HG03521 (cell line): Measurements from ENCODE around the gene NANOS1.

ENCODE experiments used
- ATAC-seq: cut with Tn5 transposase; IDR thresholded peaks from one replicate; pipeline ENCODE4 v1.9.1; 2021; ENCODE audit warnings: mild to moderate bottlenecking, moderate library complexity; ENCODE audit not compliant: unreplicated experiment

The NANOS1 gene, protein sequence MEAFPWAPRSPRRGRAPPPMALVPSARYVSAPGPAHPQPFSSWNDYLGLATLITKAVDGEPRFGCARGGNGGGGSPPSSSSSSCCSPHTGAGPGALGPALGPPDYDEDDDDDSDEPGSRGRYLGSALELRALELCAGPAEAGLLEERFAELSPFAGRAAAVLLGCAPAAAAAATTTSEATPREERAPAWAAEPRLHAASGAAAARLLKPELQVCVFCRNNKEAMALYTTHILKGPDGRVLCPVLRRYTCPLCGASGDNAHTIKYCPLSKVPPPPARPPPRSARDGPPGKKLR

DNA sequence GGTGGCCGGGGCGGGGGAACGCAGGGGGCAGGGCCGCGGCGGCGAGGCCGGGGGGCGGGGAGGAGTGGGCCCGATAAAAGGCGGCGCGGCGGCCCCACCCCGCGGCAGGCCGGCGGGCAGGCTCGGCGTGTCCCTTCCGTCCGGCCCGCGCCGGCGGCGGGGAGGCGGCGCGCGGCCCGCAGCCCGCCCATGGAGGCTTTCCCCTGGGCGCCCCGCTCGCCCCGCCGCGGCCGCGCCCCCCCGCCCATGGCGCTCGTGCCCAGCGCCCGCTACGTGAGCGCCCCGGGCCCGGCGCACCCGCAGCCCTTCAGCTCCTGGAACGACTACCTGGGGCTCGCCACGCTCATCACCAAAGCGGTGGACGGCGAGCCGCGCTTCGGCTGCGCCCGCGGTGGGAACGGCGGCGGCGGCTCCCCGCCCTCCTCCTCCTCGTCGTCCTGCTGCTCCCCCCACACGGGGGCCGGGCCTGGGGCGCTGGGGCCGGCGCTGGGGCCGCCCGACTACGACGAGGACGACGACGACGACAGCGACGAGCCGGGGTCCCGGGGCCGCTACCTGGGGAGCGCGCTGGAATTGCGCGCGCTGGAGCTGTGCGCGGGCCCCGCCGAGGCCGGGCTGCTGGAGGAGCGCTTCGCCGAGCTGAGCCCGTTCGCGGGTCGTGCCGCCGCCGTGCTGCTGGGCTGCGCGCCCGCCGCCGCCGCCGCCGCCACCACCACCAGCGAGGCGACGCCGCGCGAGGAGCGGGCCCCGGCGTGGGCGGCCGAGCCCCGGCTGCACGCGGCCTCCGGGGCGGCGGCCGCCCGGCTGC, at the start of gene NANOS1:
NANOS1 (plus strand) TSS at position 102 of the 808 bp plus-strand sequence; CDS start at position 190, 88 bp downstream.
- ATAC-seq, result peak; percentile 21

DNA sequence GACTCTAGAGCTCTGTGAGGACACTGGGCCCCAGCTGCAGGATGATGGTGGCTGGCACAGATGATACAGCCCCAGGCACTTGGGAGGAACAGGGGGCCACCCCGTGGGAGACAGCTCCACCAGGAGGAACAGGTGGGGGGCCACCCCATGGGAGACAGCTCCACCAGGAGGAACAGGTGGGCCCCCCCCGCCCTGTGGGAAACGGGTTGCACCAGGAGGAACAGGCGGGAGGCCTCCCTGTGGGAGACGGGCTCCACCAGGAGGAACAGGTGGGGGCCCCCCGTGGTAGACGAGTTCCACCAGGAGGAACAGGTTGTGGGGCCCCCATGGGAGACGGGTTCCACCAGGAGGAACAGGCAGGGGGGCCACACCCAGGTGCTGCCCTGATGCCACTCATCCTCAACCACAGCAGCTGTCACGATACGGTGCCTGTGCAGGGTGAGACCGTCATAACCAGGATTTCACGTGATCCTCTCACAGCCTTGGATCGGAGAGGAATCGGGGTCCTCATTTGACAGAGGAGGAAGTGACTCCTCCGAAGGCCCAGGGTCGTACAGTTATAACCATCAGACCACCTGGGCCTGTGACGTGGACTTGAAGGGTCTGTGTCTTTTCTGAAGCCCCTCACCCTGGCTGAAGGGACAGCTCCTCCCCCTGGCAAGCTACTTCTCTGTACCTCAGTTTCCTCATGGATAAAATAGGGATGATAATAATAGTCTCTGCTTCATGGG, 49.2 kb upstream of the NANOS1 start:
- ATAC-seq, result no peak

DNA sequence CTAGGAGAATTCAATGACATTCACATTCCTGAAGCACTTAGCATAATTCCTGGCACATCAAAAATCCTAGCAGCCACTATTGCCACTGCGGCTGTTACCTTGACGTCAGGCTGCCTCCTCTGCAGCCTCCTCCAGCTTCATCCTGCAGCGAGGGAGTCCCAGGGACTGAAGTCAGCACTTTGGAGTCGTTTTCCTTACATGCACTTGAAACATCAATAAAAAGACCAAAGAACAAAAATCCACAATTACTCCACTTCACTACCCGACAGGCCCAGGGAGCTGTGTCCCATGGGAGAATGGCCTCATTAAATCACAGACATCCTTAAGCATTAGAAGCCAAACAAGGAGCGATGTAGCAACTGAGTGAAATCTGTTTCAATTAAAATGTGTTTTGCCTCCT, 48.6 kb upstream of the NANOS1 start:
- no peak for ATAC-seq

DNA sequence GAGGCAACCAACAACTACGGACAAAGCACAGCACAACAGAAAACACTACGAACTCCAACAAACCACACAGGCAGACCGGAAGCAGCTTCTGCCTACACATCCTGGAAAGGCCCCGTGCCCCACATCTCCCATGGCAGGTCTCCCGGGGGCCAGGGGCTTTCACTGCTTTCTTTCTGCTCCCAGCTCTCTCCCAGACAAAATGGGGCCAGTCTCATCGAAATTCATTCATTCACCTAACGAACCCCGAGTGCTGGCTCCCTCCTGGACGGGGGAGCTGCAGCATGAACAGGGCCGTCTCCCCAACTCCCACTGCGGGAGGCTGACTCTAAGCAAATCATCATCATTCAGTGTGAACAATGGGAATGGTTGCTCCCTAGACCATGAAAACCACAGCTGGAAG, 47.6 kb upstream of the NANOS1 start:
- no peak for ATAC-seq

DNA sequence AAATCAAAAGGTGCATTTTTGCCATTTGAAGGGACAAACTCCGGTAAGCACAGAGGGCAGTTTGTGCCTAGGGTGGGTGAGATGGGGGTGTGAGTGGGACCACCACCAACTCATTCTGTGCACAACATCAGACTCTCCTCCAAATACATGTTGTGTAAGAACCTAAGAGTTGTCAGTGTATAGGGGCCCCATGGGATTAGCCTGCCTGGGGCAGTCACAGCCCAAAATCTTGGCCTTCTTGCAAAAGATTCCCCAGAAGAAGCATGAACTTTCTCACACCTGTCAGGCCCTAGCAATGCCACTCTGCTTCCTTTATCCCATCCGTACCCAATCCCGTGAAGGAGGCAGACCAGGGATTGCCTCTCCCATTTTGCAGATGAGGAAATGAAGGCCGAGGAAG, 47.1 kb upstream of the NANOS1 start:
- no peak for ATAC-seq

DNA sequence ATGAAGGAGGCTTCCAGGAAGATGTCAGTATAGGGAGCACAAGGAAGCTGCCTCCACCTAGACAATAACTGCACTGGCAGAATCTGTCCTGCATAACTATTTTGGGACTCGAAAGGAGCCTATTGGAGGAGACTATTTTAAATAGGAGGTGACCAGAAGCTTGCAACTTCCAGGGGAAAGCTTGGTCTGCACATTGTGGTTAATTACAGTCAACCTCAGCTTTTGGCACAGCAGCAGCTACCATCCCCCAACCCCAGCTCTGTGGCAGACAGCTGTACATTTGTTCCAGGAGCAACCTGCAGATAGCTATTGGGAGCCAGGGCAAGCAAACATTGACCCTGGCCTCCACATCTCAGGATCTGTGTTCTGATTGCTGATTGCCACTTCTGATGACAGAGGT, 46.3 kb upstream of the NANOS1 start:
- no peak for ATAC-seq

DNA sequence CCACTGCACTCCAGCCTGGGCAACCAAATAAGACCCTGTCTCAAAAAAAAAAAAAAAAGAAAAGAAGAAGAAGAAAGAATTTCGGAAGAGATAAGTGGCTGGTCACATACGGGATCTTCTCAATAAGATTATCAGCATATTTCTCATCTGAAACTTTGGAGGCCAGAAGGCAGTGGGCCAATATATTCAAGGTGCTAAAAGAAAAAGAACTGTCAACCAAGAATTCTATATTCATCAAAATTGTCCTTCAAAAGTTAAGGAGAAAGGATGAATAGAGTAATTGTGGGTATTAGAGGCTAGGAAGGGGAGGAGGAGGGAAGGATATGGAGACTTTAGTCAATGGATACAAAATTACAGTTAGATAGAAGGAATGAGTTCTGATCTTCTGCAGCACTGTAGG, 43.9 kb upstream of the NANOS1 start:
- no peak for ATAC-seq

DNA sequence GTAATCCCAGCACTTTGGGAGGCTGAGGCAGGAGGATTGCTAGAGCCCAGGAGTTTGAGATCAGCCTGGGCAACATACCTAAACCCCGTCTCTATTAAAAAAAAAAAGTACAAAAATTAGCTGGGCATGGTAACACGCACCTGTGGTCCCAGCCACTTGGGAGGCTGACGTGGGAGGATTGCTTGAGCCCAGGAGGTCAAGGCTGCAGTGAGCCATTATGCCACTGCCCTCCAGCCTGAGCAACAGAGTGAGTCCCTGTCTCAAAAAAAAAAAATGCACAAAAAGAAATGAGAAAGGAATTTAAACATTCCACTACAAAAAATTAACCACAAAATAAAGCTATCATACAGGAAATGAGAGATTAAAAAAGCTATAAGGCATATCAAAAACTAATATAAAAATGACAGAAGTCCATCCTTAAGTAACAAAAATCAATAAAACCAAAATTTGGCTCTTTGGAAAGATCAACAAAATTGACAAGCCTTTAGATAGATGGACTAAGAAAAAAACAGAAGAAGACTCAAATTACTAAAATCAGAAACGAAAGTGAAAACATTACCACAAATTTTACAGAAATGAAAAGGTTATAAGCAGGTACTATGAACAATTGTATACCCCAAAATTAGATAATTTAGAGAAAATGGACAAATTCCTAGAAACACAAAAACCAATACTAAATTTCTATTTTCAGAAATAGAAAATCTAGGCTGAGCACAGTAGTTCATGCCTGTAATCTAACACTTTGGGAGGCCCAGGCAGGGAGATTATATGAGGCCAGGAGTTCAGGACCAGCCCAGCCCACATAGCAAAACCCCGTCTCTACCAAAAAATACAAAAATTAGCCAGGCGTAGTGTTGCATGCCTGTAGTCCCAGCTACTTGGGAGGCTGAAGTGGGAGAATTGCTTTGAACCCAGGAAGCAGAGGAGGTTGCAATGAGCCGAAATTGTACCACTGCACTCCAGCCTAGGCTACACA, 42.4 kb upstream of the NANOS1 start:
- ATAC-seq, result peak; percentile 82

DNA sequence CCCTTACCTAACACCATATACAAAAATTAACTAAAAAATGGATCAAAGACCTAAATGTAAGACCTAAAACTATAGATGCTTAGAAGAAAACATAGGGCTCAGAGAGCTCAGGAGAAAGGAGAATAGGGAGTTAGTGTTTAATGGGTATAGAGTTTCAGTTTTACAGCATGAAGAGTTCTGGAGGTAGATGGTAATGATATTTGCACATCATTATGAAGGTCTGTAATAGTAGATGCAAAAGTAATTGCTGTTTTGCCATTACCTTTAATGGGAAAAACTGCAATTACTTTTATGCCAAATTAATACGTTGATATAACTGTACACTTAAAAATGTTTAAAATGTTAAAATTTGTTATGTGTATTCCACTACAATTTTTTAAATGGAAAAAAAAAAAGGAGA, 39.2 kb upstream of the NANOS1 start:
- ATAC-seq, result no peak

DNA sequence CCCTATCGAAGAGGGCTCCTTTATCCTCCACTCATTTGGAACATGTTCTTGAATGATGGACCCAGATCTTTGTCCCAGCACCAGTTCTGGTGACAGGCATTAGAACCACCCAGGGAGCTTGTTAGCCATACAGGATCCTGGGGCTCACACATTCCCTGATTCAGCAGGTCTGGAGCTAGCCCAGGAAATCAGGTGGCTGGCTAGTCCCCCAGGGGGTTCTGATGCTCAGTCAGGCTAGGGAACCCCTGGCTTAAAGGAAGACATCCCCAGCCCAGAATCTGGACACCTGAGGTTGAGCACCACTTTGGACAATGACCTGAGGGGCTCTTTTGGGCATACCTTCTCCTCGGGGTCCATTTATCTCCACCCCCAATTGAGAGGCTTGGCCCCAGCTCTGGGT, 37.0 kb upstream of the NANOS1 start:
- ATAC-seq, result no peak

DNA sequence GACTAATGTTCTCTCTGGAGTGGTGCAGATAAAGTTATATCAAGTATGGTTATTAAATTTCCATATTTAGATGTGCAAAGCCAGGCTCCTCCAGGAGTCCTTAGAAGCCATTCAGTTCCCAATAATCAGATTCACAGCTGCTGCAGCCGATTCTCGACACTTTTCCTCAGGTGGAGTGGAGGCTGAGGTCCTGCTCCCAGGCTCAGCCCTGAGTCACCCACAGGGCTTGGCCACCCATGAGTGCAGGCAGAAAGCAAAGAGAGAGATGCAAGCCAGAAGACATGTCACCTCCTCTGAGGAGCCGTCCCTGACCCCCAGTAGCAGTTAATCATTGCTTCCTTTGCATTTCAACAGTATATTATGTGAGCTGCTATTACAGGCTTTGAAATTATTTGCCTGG, 36.3 kb upstream of the NANOS1 start:
- no peak for ATAC-seq

DNA sequence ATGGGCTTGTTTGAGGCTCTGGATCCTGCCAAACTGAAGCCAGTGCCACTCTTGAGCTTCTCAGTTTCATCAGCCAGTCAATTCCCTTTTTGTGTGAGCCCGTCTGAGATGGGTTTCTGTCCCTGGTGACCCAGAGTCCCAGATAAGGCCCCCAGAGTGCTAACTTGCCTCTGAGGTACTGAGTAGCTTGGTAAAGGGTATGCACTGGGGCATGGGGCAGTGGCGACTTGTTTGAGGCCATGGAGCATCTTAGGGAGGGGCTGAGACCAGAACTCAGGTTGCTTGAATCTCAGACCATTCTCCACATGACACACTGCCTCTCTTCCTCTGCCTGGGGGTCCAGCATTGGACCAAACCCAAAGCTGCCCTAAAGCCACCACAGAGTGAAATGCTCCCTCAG, 35.2 kb upstream of the NANOS1 start:
- no peak for ATAC-seq

DNA sequence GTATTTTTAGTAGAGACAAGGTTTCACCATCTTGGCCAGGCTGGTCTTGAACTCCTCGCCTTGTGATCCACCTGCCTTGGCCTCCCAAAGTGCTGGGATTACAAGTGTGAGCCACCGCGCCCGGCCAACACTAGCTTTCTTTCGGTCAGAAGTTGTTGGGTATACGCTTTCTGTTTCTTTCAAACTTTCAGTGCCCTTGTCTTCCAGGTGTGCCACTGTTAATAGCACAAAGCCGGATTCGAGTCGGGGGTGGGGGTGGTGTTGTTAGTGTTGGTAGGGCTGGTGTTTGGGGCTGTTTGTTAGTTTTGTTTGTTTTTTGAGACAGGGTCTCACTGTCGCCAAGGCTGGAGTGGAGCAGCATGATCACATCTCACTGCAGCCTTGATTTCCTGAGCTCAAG, 33.8 kb upstream of the NANOS1 start:
- ATAC-seq, result no peak

DNA sequence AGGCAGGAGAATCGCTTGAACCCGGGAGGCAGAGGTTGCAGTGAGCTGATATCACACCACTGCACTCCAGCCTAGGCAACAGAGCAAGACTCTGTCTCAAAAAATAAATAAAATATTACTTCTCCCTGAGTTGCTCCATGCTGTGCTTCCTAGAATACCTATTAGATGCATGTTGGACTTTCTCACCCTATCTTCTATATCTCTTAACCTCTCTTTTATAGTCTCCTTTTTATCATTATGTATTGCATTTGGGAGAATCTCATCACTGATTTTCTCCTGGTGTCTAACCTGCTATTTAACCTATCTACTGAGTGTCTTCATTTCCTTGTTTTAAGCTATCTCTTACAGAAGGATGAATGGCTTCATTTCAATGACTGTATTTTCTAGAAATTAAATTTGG, 32.1 kb upstream of the NANOS1 start:
- ATAC-seq, result no peak

DNA sequence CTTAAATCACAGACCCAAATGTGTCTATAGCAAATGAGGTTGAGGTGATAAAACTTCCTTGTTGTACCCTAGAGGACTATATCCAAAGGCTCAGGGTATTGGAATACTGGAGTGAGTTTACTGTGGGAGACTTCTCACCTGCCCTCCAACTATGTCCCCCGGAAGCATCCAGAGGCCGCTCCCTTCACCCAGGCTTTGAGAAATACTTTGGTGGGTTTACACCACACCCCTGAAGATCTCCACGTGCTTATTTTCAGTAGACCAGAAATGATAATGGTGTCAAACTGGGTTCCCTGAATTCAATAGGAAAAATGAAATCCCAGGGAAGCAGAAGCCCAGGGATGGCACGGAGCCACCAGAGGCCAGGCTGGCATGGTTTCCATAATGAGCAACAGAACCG, 31.3 kb upstream of the NANOS1 start:
- ATAC-seq, result no peak

DNA sequence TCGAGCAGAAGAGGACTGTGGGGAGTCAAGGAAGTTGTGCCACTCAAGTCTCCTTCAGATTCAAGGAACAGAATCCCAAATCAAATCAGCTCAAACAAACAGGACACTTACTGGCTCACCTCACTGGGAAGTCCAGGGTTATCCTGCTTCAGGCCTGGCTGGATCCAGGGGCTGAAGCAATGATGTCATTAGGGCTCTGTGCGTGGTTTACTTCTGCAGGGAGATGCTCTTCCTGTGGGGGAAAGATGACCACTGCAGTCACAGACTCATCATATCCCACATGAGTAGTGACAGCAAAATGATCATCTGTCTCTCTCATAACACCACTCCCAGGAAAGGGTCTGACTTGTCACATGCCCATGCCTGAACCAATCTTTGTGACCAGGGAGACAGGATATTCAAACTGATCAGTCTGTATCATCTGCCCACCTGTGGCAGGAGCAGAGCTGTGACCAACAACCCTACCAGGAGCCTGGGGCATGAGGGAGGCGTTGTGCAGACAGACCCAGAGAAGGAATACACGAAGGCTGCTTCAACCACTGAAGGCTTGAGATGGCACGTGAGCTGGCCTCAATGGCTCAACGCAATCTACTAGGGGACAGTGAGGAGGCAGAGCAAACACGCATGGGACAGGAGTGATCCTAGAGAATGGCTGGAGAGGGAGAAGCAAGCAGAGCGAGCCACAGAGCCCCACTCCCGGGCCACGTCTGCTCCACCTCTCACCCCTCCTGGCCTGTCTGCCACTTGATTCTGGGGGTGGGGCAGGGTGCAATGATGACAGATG, 27.6 kb upstream of the NANOS1 start:
- no peak for ATAC-seq

DNA sequence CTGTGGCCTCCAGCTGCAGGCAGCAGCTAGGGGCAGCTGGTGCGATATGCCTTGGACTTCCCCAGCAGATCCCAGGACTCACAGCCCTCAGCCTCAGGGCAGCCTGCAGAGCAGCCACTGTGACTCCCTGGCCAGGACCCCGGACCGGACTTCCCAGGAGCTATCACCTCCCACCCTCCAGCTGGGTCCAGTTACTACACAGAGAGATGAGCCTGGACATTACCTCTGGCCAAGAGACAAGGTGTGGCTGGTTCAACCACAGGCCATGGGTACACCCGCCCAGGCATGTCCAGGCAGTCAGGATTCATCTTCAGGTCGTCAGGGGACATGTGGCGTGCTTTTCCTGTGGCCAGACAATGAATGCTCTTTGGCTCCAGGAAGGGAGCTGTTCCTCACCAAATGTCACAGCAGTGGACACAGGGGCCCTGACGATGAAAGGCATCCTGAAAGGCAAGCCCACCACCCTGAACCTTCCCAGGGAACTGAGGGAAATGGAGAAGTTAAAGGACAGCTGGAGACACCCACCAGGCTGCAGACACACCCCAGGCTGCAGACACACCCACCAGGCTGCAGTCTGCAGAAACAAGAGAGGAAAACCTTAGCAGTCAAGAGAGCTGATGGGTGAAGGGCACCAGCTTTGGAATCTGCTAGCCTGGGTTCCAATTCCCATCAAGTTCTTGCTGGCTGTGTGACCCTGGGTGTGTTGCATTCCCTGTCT, 25.8 kb upstream of the NANOS1 start:
- ATAC-seq, result no peak

DNA sequence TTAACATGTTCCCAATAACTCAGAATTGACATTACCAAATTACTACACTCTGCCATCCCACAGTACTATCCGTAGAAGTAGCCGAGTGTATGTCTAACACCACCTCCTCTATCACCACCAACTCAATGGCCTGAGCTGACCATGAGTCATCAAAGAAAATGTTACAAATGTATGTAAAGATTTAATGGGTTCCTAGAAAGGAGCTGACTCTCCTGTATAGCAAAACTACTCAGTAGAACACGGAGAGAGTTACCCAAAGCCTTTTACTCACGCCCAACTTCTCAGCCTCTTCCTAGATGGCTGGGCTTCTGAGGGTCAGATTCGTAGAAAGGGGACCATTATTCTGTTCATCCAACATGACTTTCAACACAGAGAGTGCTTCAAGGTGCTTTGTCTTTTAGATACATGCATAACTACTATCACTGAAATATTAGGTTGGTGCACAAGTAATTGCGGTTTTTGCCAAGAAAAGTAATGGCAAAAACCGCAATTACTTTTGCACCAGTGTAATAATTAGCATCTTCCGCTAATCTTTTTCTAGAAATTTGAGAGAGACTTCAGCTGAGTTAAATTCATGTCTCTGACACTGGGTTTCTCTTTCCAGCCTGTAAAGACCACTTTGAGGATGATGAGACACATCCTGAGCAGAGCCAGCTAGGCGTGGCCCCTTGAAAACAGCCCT, 24.0 kb upstream of the NANOS1 start:
- no peak for ATAC-seq
